HG02763 (cell line): ENCODE results near the gene CDKN2B.
"Not testable (repeated sequence)": the region's sequence is repeated elsewhere in the genome, so short reads cannot be mapped to it uniquely, and the experiment has no call there.

Experiments
- ATAC-seq: cut with Tn5 transposase; IDR thresholded peaks from one replicate; pipeline ENCODE4 v1.9.1; 2021; ENCODE audit warnings: mild to moderate bottlenecking, moderate library complexity; ENCODE audit not compliant: unreplicated experiment

CDKN2B gene

DNA sequence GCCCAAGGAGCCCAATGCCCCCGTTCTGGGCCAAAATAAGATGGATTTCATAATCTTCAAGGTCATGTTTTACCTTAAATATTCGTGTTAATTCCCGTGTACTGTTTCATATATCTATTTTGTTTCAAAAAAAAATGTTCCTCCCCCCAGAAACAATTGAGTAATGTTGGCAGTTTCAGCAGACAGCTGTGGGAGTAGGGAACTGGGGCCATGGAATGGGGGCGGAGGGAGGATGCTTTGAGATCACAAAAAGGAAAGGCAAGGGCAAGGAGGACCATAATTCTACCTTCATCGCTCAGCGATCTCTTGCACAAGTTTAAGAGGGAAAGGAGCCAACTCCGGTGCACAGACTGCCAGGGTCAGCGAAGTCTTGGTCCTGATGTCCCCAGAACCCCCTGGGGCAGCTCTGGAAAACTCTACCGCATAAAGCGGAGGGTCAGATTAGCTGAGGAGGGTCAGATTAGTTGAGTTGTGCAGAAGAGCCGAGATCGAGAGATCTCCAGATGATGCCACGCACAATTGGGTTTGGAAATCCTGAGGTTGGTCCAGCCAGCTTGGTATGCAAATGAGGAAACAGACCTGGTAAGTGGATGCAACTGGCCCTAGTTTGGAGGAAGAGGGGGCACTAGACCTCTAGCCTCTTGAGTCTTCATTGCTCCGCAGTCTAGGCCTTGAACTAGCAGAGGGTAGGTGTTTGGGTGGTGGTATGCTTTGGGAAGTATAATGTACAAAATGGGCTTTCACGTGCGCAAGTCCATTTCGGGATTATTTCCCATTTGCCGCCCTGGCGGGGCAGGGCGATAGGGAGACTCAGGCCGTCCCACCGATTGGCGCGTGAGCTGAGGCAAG, 38.9 kb downstream of the CDKN2B start:
- ATAC-seq: no peak

DNA sequence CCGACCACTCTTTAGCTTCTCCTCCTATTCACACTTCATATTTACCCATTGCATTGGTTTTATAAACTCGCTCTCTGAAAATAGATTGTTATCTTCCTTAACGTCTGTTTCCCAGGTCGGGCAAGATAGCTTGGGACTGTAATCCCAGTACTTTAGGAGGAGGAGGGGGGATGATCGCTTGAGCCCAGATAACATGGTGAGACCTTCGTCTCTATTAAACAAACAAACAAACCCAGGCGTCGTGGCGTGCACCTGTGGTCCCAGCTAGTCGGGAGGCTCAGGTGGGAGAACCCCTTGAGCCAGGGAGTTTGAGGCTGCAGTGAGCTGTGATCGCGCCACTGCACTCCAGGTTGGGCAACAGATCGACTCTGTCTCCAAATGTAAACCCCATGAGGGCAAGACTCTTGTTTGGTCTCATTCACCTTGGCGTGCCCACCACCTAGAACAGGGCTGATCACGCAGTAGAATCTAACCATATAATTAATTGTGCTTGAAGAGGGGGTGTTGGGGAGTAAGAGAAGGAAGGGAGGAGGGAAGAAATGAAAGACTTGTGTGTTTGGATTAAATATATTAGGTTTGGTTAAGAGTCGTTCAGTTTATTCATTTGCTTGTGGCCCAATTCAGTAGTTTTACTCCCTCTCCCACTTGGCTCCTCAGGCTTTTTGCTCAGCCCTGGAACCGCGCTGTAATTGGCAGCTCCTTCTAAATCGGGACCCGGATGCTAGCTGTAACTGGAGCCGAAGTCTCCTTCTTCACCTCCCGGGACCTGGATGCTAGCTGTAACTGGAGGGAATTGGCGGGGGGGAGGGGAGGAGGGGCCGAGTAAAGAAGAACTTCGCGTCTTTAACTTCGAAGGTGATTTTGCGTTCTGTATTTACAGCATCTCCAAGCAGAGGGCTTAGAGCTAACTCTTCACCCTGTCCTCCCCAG, 39.8 kb downstream of the CDKN2B start:
- no peak for ATAC-seq

GRCh38 chr9:21968331-21969010, 40.6 kb downstream of the CDKN2B start:
- ATAC-seq: no peak

DNA sequence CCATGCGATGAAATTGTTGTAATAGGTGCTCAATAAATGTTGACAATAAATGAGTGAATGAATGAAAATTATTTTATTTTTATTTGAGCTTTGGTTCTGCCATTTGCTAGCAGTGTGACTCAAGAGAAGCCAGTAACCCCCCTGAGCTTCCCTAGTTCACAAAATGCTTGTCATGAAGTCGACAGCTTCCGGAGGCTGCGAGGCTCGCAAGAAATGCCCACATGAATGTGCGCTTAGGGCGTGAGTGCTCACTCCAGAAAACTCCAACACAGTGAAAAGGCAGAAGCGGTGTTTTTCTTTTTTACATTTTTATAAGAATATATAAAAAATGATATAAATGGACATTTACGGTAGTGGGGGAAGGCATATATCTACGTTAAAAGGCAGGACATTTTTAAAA, 41.4 kb downstream of the CDKN2B start:
- no peak for ATAC-seq

DNA sequence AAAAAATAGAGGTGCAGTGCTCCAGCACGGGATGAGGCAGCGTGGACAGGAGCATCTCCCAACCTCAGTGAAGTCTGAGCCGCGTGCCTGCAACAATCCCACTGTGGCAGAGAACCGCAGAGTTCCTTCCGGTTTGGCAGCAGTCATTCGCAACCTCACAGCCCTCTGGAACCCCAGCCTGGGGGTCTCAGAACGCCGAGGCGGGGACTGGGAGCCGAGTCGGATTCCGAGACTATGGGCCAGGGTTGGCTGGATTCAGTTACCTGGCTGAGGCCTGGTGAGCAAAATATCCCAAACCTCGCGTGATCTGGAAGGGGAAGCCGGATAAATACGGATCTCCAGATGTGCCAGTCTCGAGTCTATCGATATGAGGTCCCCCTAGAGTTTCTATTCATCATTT, 41.9 kb downstream of the CDKN2B start:
- no peak for ATAC-seq

- ATAC-seq: no peak
Measured at GRCh38 chr9:21966140-21966851, 42.8 kb downstream of the CDKN2B start.

DNA sequence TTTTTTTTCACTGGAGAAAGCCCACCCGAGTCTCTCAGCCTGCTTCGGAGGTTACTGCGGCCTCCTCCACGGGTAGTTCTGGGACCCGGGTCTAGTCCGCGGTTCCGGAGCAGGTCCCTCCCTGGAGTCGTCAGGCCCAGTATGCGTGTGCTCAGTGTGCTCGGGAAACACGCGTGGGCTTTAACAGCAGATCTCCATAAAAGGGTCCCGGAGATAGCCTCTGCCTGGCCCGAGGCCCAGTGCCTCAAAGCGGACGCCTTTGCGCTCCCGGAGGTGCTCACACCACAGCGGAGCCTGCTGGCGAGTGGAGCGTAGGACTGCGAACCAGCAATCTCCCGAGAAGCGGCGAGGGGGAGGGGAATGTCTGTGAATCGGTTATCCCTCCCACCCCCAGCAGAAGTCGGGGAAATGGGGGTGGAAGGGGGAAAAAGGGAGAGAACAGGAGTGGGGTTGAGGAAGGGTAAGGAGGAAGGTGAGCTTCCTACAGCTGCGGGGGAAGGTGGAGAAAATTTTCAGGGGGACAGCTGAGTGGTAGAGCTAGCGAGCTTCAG, 43.6 kb downstream of the CDKN2B start:
- ATAC-seq: peak; percentile 90

DNA sequence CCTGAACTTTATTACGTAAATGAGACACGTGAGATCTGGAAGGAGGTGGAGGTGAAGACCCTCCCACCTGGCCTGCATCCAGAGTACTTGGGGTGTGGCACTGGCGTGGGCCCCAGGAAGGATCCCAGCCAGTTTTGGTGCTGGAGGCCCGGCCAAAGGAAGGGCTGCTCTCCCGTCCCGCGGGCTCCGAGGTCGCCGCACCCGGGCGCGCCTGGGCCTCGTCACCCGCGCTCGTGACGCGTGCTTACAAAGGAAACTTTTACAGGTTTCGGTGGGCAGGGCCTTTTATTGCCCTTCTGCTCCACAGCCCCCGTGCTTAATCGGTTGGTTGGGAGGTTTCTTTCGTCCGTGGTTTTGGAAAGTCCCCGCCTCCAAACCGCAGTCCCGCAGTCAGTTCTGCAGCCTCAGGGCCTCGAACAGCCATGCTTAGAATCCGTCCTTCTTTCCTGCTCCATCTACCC, 44.1 kb downstream of the CDKN2B start:
- ATAC-seq: peak; percentile 55

DNA sequence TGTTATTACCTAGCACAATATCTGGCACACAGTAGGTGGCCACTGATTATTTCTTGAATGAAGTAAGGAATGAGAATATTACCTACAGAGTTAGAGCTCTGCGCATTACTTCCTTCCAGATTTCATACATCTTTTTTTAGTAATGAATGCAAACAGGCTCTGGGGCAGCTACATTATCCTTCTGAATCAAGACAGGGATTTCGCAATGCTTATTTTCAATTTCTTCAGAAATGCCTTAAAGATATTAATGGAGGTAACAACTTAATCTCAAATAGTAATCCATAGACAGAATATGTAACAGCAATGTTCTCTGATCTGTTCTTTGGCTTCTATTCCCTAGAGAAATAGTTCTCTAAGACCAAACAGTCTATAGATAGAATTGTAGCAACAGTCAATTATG, 47.5 kb downstream of the CDKN2B start:
- ATAC-seq: no peak

- not testable (repeated sequence) for ATAC-seq
Measured at GRCh38 chr9:21959268-21959667, 49.8 kb downstream of the CDKN2B start.

DNA sequence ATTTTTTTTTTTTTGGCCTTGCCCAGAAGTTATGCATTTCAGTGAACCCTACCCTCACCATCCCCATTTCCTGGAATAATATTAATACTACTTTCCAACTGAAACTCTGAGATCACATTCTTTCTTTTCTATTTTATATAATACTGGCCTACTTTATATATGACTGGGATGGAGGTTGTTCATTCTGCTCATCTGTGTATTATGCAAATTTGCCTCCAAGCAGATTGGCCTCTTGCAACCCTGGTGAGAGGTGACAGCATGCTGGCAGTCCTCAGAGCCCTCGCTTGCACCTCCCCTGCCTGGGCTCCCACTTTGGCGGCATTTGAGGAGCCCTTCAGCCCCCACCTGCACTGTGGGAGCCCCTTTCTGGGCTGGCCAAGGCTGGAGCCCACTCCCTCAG, 50.3 kb downstream of the CDKN2B start:
- ATAC-seq: no peak
